Neural progenitor cell (in vitro differentiated cells): ENCODE results near the gene ZNF597.

Source experiments
- EZH2 ChIP-seq: fragments of 200-600 bp; sonication (generic); IDR thresholded peaks from 2 replicates; pipeline ENCODE4 v1.6.1; 2017; ENCODE audit warnings: antibody characterized with exemption, mild to moderate bottlenecking, moderate library complexity
- TF ChIP-seq, protein P1 (sequence below): fragments of 200-600 bp; sonication (generic); IDR thresholded peaks from 2 replicates; pipeline ENCODE4 v1.5.1; 2017; ENCODE audit warnings: antibody characterized with exemption, mild to moderate bottlenecking

DNA sequence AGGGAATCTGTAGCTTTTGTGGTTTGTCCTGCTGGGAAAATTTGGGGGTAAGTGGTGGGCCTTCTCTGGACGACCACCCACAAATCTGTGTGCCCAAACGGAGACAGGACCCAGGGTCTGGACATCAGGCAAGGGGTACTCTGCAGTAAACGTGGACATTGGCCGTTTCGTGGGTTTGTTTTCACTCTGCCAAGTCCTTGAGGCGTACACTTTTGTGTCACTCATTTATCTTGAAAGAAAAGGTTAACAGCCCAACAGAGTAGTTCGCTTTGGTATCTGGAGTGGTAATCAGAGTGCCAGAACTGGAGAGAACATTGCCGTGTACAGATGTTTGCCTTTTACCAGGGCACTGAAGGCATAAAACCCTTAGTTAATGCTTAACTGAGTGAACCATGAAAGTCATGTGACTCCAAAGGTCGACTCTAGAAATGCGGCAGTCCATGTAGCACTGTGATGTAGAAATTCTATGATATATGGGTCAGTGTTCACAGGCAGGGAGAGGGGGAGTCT, 15.6 kb upstream of the ZNF597 start:
- TF ChIP-seq, protein P1, sequence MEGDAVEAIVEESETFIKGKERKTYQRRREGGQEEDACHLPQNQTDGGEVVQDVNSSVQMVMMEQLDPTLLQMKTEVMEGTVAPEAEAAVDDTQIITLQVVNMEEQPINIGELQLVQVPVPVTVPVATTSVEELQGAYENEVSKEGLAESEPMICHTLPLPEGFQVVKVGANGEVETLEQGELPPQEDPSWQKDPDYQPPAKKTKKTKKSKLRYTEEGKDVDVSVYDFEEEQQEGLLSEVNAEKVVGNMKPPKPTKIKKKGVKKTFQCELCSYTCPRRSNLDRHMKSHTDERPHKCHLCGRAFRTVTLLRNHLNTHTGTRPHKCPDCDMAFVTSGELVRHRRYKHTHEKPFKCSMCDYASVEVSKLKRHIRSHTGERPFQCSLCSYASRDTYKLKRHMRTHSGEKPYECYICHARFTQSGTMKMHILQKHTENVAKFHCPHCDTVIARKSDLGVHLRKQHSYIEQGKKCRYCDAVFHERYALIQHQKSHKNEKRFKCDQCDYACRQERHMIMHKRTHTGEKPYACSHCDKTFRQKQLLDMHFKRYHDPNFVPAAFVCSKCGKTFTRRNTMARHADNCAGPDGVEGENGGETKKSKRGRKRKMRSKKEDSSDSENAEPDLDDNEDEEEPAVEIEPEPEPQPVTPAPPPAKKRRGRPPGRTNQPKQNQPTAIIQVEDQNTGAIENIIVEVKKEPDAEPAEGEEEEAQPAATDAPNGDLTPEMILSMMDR = no peak
- TF ChIP-seq EZH2 = no peak
